Ascending aorta (tissue), 2 donors: ENCODE measurements around the gene SERINC5. TPM values are rescaled to one million over a fixed set of nuclear protein-coding genes. Genes with fewer than 3 reads are reported as not detected.

ENCODE experiments used
- DNase-seq, 2 donors: peaks; one replicate each; pipeline ENCODE4 v3.0.0-alpha.2; 2019; ENCODE audit warnings: low spot score in 2 of 2
- H3K27ac ChIP-seq, 2 donors: fragments of 200-600 bp; sonication (generic); one replicate each; pipeline ENCODE4 v1.5.1; 2016 to 2017; ENCODE audit warnings: mild to moderate bottlenecking in 1 of 2
- H3K27me3 ChIP-seq: fragments of 200-600 bp; sonication (generic); one replicate; pipeline ENCODE4 v1.5.1; 2017
- H3K36me3 ChIP-seq, 2 donors: fragments of 200-600 bp; sonication (generic); one replicate each; pipeline ENCODE4 v1.5.1; 2016
- H3K4me1 ChIP-seq, 2 donors: fragments of 200-600 bp; sonication (generic); one replicate each; pipeline ENCODE4 v1.5.1; 2016 to 2017; ENCODE audit warnings: mild to moderate bottlenecking in 1 of 2
- H3K4me3 ChIP-seq, 2 donors: fragments of 200-600 bp; sonication (generic); one replicate each; pipeline ENCODE4 v1.5.1; 2016 to 2017; ENCODE audit warnings: mild to moderate bottlenecking in 1 of 2
- H3K9me3 ChIP-seq, 2 donors: fragments of 200-600 bp; sonication (generic); one replicate each; pipeline ENCODE4 v1.5.1; 2016
- CTCF ChIP-seq, 3 experiments: fragments of 200-600 bp in 2 of 3; fragments of 450-650 bp in 1 of 3; sonication (generic) in 2 of 3; IDR thresholded peaks; one replicate each; pipeline ENCODE4 v1.5.1; 2016 to 2019; ENCODE audit warnings: antibody characterized with exemption in 3 of 3, mild to moderate bottlenecking in 1 of 3, moderate library complexity in 1 of 3
- intact Hi-C: fragments of 100-400 bp; cut with DNase I; formaldehyde crosslinking; loops from one replicate; pipeline ENCODE4 v1.15.1; 2023
- total RNA-seq: library from RNA; depleted of rRNA; stranded (reverse); fragments of >200 nt; gene quantifications from one replicate; pipeline ENCODE4 v1.1.0, GENCODE V29; 2016

SERINC5 gene
- total RNA-seq, 1 donor from 2014 or later, result 3.4 TPM

GRCh38 chr5:80268916-80269315 lies 13.1 kb upstream of the SERINC5 start:
- DNase-seq, result no peak
- Histone ChIP-seq H3K27me3 (no peaks in the 10 kb centered on the region), H3K9me3 (no peaks in the 10 kb centered on the region), H3K27ac (no peak overlapping the region), H3K4me1 (no peaks in the 10 kb centered on the region), H3K36me3 (no peaks in the 10 kb centered on the region), H3K4me3 (no peak overlapping the region)
- no peak for TF ChIP-seq CTCF (IDR thresholded peaks at IDR 0.05)
- intact Hi-C loops, result no loop called here

DNA sequence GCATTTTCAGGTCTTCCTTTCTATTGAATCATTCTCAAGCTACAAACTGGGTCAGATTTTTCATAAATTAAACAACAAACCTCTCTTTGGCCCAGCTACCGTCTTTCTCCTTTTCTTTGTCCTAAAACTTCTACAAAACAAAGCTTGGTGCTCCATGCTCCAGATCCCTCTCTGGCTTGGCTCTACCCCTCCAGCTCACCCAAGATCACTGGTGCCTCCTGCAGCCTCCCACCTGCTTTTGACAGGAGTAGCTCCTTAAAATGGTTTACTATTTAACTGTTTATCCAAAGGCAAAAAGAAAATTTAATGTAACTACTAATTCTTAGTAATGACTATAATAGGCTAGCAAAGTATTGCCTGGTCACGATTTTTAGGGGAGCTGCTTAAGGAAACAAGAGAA lies 10.7 kb upstream of the SERINC5 start:
- TF ChIP-seq CTCF (IDR thresholded peaks at IDR 0.05), result no peak
- Histone ChIP-seq H3K4me1 (no peaks in the 10 kb centered on the region), H3K4me3 (no peak overlapping the region), H3K36me3 (no peaks in the 10 kb centered on the region), H3K9me3 (no peaks in the 10 kb centered on the region), H3K27ac (no peak overlapping the region), H3K27me3 (no peaks in the 10 kb centered on the region)
- DNase-seq, result no peak
- intact Hi-C loops, result no loop called here

- no peaks in the 10 kb centered on the region for H3K27me3 ChIP-seq
- intact Hi-C loops, result no loop called here
- no peaks in the 10 kb centered on the region for H3K36me3 ChIP-seq
- H3K9me3 ChIP-seq, result no peaks in the 10 kb centered on the region
- no peak for TF ChIP-seq CTCF (IDR thresholded peaks at IDR 0.05)
- H3K4me3 ChIP-seq, result no peak overlapping the region
- no peak for DNase-seq
- no peaks in the 10 kb centered on the region for H3K4me1 ChIP-seq
- no peak overlapping the region for H3K27ac ChIP-seq
These were observed 4.6 kb upstream of the SERINC5 start for GRCh38 chr5:80260461-80260860.

DNA sequence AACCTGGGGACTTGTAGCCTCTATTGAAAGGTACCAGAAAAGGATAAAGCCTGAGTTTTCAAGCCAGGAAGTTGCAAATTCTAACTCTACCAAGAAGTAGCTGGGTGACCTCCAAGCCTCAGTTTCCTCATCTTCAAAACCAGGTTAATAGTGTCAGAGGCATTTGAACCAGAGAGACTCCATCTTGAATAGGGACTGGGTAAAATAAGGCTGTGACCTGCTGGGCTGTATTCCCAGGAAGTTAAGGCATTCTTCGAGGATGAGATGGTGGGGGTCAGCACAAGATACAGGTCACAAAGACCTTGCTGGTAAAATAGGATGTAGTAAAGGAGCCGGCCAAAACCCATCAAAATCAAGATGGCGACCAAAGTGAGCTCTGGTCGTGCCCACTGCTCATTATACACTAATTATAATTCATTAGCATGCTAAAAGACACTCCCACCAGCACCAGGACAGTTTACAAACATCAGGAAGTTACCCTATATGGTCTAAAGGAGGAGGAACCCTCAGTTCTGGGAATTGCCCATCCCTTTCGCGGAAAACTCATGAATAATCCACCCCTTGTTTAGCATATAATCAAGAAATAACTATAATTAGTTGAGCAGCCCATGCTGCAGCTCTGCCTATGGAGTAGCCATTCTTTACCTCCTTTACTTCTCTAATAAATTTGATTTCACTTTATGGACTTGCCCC lies 3.8 kb upstream of the SERINC5 start:
- Histone ChIP-seq H3K4me3 (no peak overlapping the region), H3K27me3 (no peaks in the 10 kb centered on the region), H3K27ac (no peak overlapping the region), H3K4me1 (no peaks in the 10 kb centered on the region), H3K9me3 (no peaks in the 10 kb centered on the region), H3K36me3 (no peaks in the 10 kb centered on the region)
- no peak for DNase-seq
- intact Hi-C loops, result loop anchor here (5.0 to 10.0 kb wide), 3 partner anchors 67 to 745 kb away; partner anchors contain the start of gene HOMER1
- no peak for TF ChIP-seq CTCF (IDR thresholded peaks at IDR 0.05)

- TF ChIP-seq CTCF (IDR thresholded peaks at IDR 0.05), result no peak
- no peaks in the 10 kb centered on the region for H3K9me3 ChIP-seq
- intact Hi-C loops, result loop anchor here (1.0 to 10.0 kb wide), 4 partner anchors 8 to 741 kb away; partner anchors contain the start of gene HOMER1
- no peaks in the 10 kb centered on the region for H3K36me3 ChIP-seq
- peak overlapping the region; percentile 77 to 84 for H3K4me3 ChIP-seq
- peak overlapping the region; percentile 93 to 96 for H3K27ac ChIP-seq
- DNase-seq, result peak in 1 of 2 donors; percentile 86
- peaks cover 0 to 5% of the 10 kb centered on the region in 2 donors for H3K4me1 ChIP-seq
- H3K27me3 ChIP-seq, result no peaks in the 10 kb centered on the region
These were observed 427 bp downstream of the SERINC5 start for GRCh38 chr5:80255431-80255810.
